Superior temporal gyrus (tissue), 1 donor: ENCODE data around the gene REEP5.

Experiments
- DNase-seq: peaks from one replicate; pipeline ENCODE4 v3.0.0-alpha.2; 2016; ENCODE audit errors: extremely low spot score

Gene REEP5

DNA sequence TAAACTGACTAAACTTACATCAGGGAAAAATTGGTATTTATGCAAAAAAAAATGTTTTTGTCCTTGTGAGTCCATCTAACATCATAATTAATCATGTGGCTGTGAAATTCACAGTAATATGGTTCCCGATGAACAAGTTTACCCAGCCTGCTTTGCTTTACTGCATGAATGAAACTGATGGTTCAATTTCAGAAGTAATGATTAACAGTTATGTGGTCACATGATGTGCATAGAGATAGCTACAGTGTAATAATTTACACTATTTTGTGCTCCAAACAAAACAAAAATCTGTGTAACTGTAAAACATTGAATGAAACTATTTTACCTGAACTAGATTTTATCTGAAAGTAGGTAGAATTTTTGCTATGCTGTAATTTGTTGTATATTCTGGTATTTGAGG, 77.5 kb downstream of the REEP5 start:
- DNase-seq = no peak

DNA sequence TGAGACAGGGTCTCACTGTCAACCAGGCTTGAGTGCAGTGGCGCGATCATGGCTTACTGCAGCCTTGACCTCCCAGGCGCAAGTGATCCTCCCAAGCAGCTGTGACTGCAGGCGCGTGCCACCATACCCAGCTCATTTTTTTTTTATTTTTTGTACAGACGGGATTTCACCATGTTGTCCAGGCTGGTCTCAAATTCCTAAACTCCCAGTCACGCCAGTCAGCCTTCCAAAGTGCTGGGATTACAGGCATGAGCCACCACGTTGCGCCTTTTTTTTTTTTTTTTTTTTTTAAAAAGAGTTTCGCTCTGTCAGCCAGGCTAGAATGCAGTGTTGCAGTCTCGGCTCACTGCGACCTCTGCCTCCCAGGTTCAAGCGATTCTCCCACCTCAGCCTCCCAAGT, 88.1 kb downstream of the REEP5 start:
- DNase-seq = no peak

DNA sequence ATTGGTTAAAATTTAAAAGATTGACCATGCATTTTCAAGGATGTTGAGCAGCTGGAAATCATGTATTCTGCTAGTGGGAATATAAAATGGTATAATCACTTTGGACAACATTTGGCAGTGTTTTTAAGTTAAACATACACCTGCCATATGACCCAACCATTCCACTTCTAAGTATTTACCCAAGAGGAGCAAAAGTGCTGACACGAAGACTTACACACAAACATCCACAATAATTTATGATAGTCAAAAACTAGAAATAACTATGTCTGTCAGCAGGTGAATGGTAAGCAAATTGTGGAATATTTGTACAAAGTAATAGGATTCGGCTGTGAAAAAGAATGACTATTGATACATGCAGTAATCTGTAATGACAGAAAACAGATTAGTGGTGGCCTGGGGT, 91.6 kb downstream of the REEP5 start:
- no peak for DNase-seq
